ENCODE data around the gene PABPC1L.

Gene PABPC1L

GRCh38 chr20:44945261-44945660 is 35.4 kb downstream of the PABPC1L start:
- DNase-seq = no peak

DNA sequence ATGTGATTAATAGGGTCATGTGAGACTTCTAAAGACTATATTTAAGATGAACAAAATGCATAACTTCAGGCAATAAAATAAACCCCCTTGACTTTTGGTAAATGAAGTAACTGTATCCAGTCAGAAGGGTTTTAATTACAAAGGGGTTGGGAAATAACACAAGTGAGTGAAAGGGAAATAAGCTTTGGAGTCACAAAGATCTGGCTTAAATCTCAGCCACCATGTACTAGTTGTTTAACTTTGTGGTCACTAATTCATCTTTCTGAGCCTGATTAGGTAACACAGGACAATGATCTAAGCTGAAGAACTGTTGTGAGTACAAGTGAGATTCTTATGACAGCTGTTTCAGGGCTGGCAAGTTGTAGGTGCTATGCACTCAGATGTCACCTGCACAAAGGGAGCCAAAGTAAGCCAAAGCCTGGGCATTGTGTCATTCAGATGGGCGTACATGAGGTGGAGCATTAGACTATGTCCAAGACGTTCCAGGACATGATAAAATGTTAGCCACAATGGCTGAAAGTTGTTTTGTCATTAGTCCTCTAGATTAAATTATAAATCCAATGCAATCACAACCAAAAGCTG is 36.5 kb downstream of the PABPC1L start:
- DNase-seq = no peak

DNA sequence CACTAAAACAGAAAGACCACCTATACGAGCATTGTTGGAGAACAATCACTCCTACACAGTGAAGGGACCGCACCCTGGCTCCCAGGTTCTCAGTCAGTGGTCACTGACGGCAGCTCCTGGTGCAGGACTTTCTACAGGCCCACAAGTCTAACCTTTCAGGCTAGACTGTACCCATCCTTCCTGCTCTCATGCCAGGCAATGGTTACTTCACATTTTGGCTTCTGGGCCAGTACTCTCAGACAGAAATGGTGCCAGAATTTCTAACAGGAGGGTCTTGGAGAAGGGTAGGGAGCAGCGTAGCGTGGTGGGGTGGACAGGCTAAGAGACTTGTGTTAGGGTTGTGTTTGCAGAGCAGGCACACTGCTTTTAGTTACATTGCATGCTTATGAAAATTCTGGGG is 38.2 kb downstream of the PABPC1L start:
- no peak for DNase-seq

DNA sequence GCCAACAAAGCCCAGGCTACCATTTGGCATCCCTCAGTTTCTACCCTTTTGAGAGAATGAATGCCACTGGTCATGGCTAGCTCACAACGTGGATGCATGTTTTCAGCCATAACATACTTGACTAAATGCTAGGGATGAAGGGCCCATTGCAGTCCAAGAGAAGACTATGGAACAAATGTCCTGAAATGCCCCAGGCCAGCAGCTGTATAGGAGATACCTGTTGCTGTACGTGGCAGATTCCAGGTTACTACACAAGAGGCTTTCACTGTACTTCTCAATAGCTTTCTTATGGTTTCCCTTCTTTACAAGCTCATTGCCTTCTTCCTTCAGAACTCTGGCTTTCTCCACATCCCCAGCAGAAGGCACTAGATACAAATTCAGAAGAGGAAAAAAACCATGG is 38.7 kb downstream of the PABPC1L start:
- no peak for DNase-seq

GRCh38 chr20:44950368-44950767 is 40.5 kb downstream of the PABPC1L start:
- DNase-seq = no peak

GRCh38 chr20:44952731-44953130 is 42.9 kb downstream of the PABPC1L start:
- no peak for DNase-seq

DNA sequence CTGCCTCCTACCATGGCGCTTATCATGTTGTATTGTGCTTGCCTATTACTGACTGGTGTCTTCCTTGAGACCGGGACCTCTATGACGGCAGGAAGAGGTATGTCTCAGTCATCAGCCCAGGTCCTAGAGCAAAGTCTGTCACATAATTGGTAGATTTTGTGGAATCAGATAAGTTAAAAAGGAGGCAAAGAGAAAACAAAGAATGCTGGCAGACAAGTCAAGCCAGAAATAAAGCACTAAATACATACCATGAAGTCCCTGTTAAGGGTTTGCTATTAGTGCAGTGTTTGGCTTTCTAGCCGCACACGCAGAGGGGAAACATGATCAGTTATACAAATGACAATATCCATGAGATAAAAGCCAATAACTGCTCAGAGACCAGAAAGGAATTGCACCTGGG is 44.4 kb downstream of the PABPC1L start:
- no peak for DNase-seq

GRCh38 chr20:44955270-44955669 is 45.4 kb downstream of the PABPC1L start:
- DNase-seq = no peak

DNA sequence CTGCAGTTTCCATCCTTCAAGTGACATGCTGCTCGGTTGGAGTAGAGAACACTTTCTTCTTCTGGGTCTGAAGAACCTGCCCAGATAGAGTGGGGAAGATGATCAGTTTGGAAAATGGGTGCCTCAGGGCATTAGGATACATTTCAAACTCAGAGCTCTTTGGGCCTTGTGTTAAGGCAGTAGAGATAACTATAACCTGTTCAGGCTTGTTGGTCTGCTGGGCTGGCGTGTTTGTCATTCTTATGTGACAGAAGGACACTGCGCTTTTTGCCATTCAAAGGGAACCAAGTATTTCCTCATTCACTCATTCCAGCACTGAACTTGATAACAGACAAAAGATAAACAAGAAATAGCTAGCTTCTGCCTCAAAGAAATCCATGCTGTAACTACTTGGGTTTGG is 46.5 kb downstream of the PABPC1L start:
- no peak for DNase-seq

DNA sequence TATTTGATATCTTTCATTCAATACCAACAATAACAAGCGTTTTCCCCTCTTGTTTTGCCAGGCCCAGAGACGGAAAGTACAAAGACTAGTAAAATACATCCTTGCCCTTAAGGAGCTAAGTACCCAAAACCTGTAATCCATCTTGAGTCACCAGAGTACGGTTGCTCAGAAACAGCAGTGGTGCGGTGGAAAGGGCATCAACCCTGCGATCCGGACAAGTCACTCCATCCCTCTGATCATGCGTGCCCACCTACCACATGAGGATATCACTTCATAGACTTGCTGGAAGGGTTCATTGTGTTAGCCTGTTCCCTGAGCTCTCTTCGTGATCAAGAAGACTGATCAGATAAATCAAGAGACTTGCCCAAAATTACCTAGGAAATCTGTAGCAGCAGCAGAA is 48.4 kb downstream of the PABPC1L start:
- no peak for DNase-seq

- peak; percentile 35 for DNase-seq
These were observed 49.3 kb downstream of the PABPC1L start for GRCh38 chr20:44959082-44959637.

DNA sequence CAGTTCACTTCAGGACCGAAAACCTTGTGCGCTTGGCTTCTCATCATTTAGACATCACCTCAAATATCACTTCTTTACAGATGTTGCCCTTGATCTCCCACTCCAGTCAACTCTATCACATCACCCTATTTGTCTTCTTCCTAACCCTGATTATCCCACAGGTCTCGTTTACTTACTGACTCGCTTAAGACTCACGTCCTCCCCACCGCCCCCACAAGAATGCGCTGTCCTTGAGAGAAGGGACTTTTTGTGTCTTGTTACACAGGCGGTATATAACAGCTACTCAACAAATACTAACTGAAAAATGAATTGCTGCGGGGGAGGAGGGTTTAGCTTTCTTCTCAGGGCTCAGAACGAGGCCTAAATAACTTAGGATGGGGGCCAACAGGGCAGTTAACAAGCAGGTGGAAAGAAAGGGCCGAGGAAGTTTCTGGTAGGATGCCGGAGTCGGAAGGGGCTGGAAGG is 49.8 kb downstream of the PABPC1L start:
- DNase-seq = peak; percentile 63

DNA sequence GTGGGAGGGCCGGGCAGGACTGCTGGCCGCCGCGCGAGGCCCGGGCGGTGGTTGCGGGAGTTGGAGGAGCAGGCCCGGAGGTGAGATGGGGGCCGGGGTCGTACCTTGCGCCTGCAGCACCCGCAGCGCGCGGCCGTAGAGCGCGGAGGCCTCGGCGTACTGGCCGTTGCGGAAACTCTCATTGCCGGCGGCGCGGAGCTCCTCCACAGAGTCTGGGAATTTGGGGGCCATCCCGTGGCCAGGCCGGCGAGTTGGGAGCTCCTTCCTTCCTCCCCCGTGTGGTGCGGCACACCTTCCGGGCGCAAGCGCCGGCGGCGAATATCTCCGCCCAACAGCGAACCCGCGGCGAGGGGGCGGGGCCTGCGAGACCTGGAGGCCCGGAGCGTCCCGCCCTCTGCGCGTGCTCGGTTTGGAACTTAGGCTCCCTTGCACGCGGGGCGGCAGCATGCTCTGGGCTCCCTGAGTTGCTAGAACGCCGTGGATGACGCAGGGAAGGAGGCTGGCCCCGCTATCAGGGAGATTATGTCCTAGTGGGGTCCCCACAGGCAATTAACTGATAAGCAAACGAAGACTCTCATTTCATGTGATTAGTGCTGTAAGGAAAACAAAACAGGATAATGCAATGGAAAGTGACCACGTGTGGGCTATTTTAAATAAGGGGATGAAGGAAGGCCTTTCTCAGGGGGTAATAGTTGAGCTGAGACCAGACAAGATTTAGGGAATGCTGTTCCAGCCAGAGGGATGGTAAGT is 50.4 kb downstream of the PABPC1L start, which contains the start of gene TOMM34:
TOMM34 (minus strand) TSS at position 295 of the 750 bp plus-strand sequence; CDS start at position 231, 64 bp downstream.
- peak; percentile 96 for DNase-seq

GRCh38 chr20:44961011-44961869 is 51.4 kb downstream of the PABPC1L start:
- peak; percentile 54 for DNase-seq

DNA sequence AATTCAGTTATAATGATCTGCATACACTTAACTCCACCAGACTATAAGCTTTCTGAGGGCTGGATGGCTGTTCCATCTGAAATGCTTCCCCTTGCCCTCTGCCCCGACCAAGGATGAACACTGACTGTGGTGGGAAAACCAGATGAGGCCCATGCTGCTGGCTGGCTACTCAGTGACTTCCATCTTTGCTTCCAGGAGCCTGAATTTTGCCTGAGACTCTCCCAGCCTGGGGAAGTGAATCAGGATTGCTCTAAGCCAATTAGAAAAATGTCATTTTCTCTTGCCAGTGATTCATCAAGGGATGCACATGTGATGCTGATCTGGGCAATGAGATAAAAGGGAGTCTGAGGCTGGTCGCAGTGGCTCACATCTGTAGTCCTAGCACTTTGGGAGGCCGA is 52.0 kb downstream of the PABPC1L start:
- DNase-seq = peak; percentile 24

- DNase-seq = no peak
These were observed 52.6 kb downstream of the PABPC1L start for GRCh38 chr20:44962483-44962882.

GRCh38 chr20:44963325-44964215 is 53.7 kb downstream of the PABPC1L start:
- DNase-seq = peak; percentile 32

GRCh38 chr20:44965651-44966029 is 55.8 kb downstream of the PABPC1L start:
- no peak for DNase-seq

DNA sequence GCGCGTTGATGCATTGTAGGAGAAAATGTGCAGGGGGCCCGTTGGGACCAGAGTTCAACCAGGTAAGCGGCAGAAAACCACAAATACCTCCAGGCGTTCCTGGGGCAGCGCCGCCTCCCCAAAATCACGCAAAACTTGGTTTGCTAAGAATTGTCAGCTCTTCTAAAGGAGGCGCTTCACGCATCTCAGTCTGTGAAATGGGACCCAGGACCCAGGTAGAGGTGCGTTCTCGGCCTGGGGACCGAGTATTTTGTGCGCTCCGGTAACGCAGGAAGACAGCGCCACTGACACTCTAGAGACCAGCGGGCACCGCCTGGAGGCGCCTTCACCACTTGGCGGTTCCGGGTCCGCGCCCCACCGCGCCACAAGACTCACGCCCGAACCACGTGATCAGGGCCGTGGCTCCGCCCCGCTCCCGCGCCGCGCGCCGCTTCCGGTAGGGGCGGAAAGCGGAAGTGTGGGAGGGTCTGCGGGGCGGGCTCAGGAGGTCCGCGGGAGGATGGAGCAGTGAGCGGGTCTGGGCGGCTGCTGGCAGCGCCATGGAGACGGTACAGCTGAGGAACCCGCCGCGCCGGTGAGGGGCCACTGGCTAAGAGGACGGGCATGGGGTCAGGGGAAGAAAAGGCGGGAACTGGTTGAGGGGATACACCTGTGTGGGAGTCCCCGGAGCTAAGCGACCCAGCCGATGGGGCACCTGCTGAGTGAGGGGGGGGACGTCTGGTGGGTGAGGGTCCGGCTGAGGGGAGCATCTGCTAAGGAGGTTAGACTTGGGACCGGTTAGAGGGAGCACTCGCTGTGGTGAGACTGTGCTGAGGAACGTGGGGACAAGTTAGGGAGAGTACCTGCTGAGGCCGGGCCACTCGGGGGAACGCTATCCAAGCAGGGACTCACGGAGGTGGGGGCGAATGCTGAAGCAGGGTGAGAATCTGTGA is 56.4 kb downstream of the PABPC1L start, which contains the start of gene STK4:
STK4 (plus strand) TSS at position 483 of the 932 bp plus-strand sequence; CDS start at position 540, 57 bp downstream.
- DNase-seq = peak; percentile 98

GRCh38 chr20:44967207-44967807 is 57.4 kb downstream of the PABPC1L start:
- peak; percentile 58 for DNase-seq
